GM21576 (cell line): Measurements from ENCODE around the gene ZBTB5.
"Not testable (repeated sequence)": the region's sequence is repeated elsewhere in the genome, so short reads cannot be mapped to it uniquely, and the experiment has no call there.

Source experiments
- ATAC-seq: cut with Tn5 transposase; IDR thresholded peaks from one replicate; pipeline ENCODE4 v1.9.1; 2021; ENCODE audit warnings: mild to moderate bottlenecking, moderate library complexity; ENCODE audit not compliant: unreplicated experiment

ZBTB5 gene

GRCh38 chr9:37486616-37487548 is 21.6 kb upstream of the ZBTB5 start:
- no peak for ATAC-seq

GRCh38 chr9:37486256-37486615 is 21.0 kb upstream of the ZBTB5 start:
- no peak for ATAC-seq

- ATAC-seq, result peak; percentile 92
Measured at GRCh38 chr9:37485389-37486255, 20.4 kb upstream of the ZBTB5 start, which contains the start of gene POLR1E. Gene POLR1E (plus strand): TSS chr9:37485948. CDS start chr9:37486048, 100 bp downstream.

GRCh38 chr9:37480759-37481158 is 15.5 kb upstream of the ZBTB5 start:
- no peak for ATAC-seq

GRCh38 chr9:37477987-37478619 is 12.9 kb upstream of the ZBTB5 start:
- ATAC-seq, result not testable (repeated sequence)

GRCh38 chr9:37477443-37477842 is 12.2 kb upstream of the ZBTB5 start:
- not testable (repeated sequence) for ATAC-seq

- ATAC-seq, result no peak
Measured at GRCh38 chr9:37476930-37477329, 11.7 kb upstream of the ZBTB5 start.

GRCh38 chr9:37474438-37474837 is 9.2 kb upstream of the ZBTB5 start:
- ATAC-seq, result no peak

GRCh38 chr9:37473982-37474381 is 8.7 kb upstream of the ZBTB5 start:
- ATAC-seq, result not testable (repeated sequence)

- ATAC-seq, result no peak
Measured at GRCh38 chr9:37471942-37472684, 6.9 kb upstream of the ZBTB5 start.

- ATAC-seq, result no peak
Measured at GRCh38 chr9:37468620-37469019, 3.4 kb upstream of the ZBTB5 start.

- not testable (repeated sequence) for ATAC-seq
Measured at GRCh38 chr9:37467530-37467929, 2.3 kb upstream of the ZBTB5 start.

GRCh38 chr9:37466037-37466709 is 923 bp upstream of the ZBTB5 start:
- ATAC-seq, result peak; percentile 7

- ATAC-seq, result peak; percentile 28
Measured at GRCh38 chr9:37464426-37465248, 613 bp downstream of the ZBTB5 start.

GRCh38 chr9:37464006-37464405 is 1.2 kb downstream of the ZBTB5 start:
- no peak for ATAC-seq

GRCh38 chr9:37456817-37457216 is 8.4 kb downstream of the ZBTB5 start:
- no peak for ATAC-seq

- no peak for ATAC-seq
Measured at GRCh38 chr9:37455884-37456647, 9.2 kb downstream of the ZBTB5 start.

GRCh38 chr9:37454238-37454637 is 11.0 kb downstream of the ZBTB5 start:
- no peak for ATAC-seq
